ENCODE results near the gene URB1.

Gene URB1

DNA sequence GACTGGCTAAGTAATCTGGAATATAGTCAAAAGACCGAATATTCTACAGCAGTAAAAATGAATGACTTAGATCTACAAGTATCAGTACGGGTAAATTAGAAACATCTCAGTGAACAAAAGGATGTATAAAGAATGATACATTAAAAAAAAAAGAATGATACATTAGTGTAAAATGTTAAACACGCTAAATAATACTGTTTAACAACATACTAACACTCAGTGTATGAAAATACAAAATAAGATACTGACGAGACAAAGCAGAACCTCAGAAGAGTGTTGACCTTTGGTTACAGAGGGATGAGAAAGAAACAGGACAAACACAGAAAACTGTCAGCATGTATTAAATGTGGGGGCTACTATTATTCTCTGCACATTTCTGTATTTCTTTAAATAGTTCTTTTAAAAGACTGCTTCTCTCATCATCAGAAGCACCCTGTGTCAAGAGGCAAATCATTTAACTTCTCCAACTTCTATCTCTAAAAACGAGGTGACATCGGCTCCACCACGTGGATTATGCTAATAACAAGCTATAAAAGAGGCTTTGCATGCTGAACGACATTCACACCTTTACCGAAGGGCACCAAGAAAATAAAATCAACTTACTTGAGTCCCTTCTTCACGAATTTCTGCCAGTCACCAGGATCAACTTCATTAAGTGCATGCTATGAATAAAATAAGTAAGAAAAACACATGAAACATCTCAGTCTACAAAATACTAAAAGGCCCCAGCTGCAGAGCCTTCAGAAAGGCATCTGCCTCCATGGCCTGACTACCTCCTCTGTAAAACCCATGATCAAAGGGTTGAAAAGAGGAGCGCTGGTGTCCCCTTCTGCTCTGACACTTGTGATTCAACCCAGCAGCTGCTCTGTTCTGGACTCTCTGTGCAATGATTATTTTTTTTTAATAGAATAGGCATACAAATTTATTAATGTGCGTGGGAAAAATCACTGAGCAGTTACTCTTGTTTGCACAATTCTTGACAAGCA, 51.7 kb downstream of the URB1 start:
- Histone ChIP-seq H3K9me3 (ENCODE audit: severe bottlenecking) (peaks cover 8% of the 10 kb centered on the region), H3K27ac (no peak overlapping the region), H3K27me3 (ENCODE audit: insufficient read depth, low read depth, severe bottlenecking) (no peaks in the 10 kb centered on the region), H3K4me3 (ENCODE audit: low read depth, low read length) (no peak overlapping the region), H3K36me3 (peaks cover 51% of the 10 kb centered on the region)
- DNase-seq = no peak
- TF ChIP-seq, protein P1, sequence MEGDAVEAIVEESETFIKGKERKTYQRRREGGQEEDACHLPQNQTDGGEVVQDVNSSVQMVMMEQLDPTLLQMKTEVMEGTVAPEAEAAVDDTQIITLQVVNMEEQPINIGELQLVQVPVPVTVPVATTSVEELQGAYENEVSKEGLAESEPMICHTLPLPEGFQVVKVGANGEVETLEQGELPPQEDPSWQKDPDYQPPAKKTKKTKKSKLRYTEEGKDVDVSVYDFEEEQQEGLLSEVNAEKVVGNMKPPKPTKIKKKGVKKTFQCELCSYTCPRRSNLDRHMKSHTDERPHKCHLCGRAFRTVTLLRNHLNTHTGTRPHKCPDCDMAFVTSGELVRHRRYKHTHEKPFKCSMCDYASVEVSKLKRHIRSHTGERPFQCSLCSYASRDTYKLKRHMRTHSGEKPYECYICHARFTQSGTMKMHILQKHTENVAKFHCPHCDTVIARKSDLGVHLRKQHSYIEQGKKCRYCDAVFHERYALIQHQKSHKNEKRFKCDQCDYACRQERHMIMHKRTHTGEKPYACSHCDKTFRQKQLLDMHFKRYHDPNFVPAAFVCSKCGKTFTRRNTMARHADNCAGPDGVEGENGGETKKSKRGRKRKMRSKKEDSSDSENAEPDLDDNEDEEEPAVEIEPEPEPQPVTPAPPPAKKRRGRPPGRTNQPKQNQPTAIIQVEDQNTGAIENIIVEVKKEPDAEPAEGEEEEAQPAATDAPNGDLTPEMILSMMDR (IDR thresholded peaks at IDR 0.05; ENCODE audit: low read depth, low read length) = no peak

DNA sequence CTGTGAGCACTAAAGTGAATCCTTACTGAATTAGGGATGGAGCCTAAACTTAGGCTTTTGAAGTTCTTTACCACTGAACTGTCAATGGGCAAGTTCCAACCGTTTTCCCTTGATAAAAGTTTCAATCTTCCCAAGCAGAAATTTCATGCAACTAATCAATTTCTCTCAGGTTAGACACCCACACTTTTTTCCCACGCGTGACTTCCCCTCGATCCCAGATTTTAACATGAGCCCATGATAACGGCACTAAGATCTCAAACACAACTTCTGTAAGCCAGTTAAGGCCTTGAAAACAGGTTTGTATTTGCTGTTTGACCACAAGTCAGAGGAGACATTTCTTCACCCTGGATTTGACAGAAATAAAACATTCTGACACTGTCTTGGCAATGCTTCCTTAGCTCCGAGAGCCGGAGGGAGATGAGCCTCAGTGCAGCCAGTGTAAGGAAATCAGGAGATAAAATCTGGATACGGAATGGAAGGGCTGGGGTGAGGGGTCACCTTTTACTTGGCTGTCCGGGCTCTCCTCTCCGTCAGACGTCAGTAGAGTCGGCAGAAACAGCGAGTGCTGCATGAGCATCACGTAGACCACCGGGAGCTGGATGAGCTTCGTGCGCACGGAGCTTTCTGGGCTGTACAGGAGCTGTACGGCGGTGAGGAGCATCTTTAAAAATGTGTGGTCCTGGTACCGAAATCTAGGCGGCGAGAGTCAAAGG, 54.4 kb downstream of the URB1 start:
- DNase-seq = no peak
- TF ChIP-seq, protein P1 (IDR thresholded peaks at IDR 0.05; ENCODE audit: low read depth, low read length) = no peak
- no peak overlapping the region for H3K27ac ChIP-seq
- H3K9me3 ChIP-seq (ENCODE audit: severe bottlenecking) = no peaks in the 10 kb centered on the region
- H3K27me3 ChIP-seq (ENCODE audit: insufficient read depth, low read depth, severe bottlenecking) = no peaks in the 10 kb centered on the region
- H3K36me3 ChIP-seq = peaks cover 47% of the 10 kb centered on the region
- H3K4me3 ChIP-seq (ENCODE audit: low read depth, low read length) = no peak overlapping the region

DNA sequence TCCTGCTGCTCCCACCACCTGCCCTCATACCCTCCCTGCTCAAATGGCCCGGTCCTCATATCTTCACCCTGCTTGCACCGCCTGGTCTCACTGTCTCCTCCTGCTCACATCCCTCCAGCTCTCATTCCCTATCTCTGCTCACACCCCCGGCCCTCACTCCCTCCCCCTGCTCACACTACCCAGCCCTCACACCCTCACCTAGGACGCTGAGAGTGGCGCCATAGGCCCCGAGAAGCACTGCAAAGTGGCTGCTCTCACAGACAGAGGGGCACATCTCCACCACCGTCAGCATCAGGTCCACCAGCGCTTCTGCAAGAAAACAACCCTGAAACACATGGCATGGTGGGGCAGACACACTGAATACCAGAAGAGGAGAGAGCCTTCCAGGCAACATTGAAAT, 55.6 kb downstream of the URB1 start:
- no peak for DNase-seq
- peaks cover 53% of the 10 kb centered on the region for H3K36me3 ChIP-seq
- TF ChIP-seq, protein P1 (IDR thresholded peaks at IDR 0.05; ENCODE audit: low read depth, low read length) = no peak
- no peaks in the 10 kb centered on the region for H3K9me3 ChIP-seq (ENCODE audit: severe bottlenecking)
- no peak overlapping the region for H3K4me3 ChIP-seq (ENCODE audit: low read depth, low read length)
- no peak overlapping the region for H3K27ac ChIP-seq
- no peaks in the 10 kb centered on the region for H3K27me3 ChIP-seq (ENCODE audit: insufficient read depth, low read depth, severe bottlenecking)

DNA sequence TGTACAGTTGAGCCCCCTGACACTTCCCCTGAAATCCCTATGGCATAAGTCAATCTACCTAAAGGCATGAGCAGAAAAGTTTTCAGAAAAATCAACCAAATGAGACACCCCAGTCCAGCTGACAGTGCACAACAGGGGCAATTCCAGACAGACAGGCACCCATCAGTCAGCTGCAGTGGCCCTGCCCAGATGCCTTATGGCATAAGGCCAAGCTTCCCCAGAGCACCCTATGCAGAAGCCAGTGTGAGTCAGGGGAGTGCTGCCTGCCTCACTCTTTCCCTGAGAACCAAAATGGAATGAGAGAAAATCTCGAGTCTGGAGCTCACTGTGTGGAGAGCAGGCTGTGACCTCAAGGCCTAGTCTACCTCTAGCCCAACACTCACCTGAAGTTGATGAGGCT, 56.1 kb downstream of the URB1 start:
- Histone ChIP-seq H3K27me3 (ENCODE audit: insufficient read depth, low read depth, severe bottlenecking) (no peaks in the 10 kb centered on the region), H3K9me3 (ENCODE audit: severe bottlenecking) (no peaks in the 10 kb centered on the region), H3K36me3 (peaks cover 57% of the 10 kb centered on the region), H3K27ac (no peak overlapping the region), H3K4me3 (ENCODE audit: low read depth, low read length) (no peak overlapping the region)
- DNase-seq = no peak
- TF ChIP-seq, protein P1 (IDR thresholded peaks at IDR 0.05; ENCODE audit: low read depth, low read length) = no peak

DNA sequence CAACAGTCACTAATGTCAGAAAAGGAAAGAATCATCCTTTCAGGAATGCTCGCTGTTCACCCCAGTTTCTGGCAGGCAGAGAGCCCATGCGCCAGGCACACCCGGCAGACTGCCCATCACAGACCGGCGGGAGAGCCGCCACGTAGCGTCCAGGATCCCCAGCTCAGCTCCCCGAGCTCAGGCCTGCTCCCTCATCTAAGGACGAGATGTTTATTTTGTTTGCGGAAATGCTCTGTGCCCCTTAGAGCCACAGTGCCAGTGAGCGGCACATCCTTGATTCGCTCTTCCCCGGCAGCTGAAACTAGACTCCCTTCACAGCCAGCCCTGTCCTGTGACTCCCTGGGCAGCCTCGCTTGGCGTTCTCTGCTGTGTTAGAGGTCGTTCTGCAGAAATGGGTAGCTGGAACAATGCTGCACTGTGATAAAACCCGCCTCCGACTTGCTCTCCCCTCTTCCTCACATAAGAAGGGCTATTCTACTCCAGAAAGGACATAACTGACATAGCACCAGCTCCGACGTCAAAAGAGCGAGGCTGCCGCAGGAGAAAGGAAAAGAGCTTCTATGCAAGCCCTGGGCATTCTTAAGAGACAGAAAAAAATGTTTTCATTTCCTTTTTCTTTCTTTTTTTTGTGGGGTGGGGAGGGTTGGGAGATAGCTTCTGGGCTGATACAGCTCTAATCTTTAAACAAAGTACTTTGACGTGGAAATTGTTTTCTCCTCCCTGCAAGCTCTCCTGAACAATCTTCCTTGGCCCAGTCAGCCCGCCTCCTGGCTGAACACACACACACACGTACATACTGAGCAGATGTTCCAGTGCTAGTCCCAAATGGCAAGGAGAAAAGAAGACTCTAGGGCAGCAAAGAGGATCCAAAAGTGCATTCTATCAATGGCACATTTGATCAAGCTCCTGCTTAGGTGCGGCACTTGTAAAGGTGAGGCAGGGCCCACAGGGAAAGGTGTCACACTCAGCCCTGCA, 56.9 kb downstream of the URB1 start:
- H3K36me3 ChIP-seq = peaks cover 65% of the 10 kb centered on the region
- TF ChIP-seq, protein P1 (IDR thresholded peaks at IDR 0.05; ENCODE audit: low read depth, low read length) = no peak

More for the DNA sequence above, 56.9 kb downstream of the URB1 start:
- Histone ChIP-seq H3K27me3 (ENCODE audit: insufficient read depth, low read depth, severe bottlenecking) (no peaks in the 10 kb centered on the region), H3K9me3 (ENCODE audit: severe bottlenecking) (no peaks in the 10 kb centered on the region), H3K4me3 (ENCODE audit: low read depth, low read length) (no peak overlapping the region), H3K27ac (no peak overlapping the region)
- DNase-seq = no peak
